Neural progenitor cell (in vitro differentiated cells): Measurements from ENCODE around the gene TCTN3. TPM values are rescaled to one million over a fixed set of nuclear protein-coding genes. Genes with fewer than 3 reads are reported as not detected.

Experiments
- DNase-seq: peaks from one replicate; pipeline ENCODE4 v3.0.0-alpha.2; 2016; ENCODE audit warnings: low spot score
- H2AFZ ChIP-seq: fragments of 200-600 bp; sonication (generic); replicated peaks from 2 replicates; pipeline ENCODE4 v1.6.1; 2016; ENCODE audit warnings: antibody characterized with exemption
- H3F3A ChIP-seq: fragments of 200-600 bp; sonication (generic); 2 replicates; pipeline ENCODE4 v1.6.1; 2016; ENCODE audit warnings: antibody characterized with exemption, low read depth
- H3K27ac ChIP-seq: fragments of 200-600 bp; sonication (generic); 2 replicates; pipeline ENCODE4 v1.5.1; 2016; ENCODE audit warnings: mild to moderate bottlenecking
- H3K27me3 ChIP-seq: fragments of 200-600 bp; sonication (generic); 2 replicates; pipeline ENCODE4 v1.6.1; 2016; ENCODE audit warnings: mild to moderate bottlenecking, moderate library complexity
- H3K36me3 ChIP-seq: fragments of 200-600 bp; sonication (generic); 2 replicates; pipeline ENCODE4 v1.5.1; 2016
- H3K4me1 ChIP-seq: fragments of 200-600 bp; sonication (generic); 2 replicates; pipeline ENCODE4 v1.6.1; 2016; ENCODE audit warnings: mixed run types
- H3K4me2 ChIP-seq: fragments of 200-600 bp; sonication (generic); 2 replicates; pipeline ENCODE4 v1.6.1; 2016
- H3K4me3 ChIP-seq: fragments of 200-600 bp; sonication (generic); 2 replicates; pipeline ENCODE4 v1.5.1; 2016
- H3K79me2 ChIP-seq: fragments of 200-600 bp; sonication (generic); 2 replicates; pipeline ENCODE4 v1.6.1; 2016; ENCODE audit warnings: low read depth
- H3K9ac ChIP-seq: fragments of 200-600 bp; sonication (generic); 2 replicates; pipeline ENCODE4 v1.6.1; 2016
- H3K9me3 ChIP-seq: fragments of 200-600 bp; sonication (generic); 2 replicates; pipeline ENCODE4 v1.5.1; 2016; ENCODE audit warnings: low read depth
- H4K20me1 ChIP-seq: fragments of 200-600 bp; sonication (generic); 2 replicates; pipeline ENCODE4 v1.6.1; 2016; ENCODE audit warnings: low read depth
- H3K27ac Mint-ChIP-seq: 3 replicates; pipeline ENCODE4 v1.8.0; 2021; ENCODE audit warnings: mixed read lengths
- H3K27me3 Mint-ChIP-seq: 2 replicates; pipeline ENCODE4 v1.8.0; 2022; ENCODE audit warnings: low read depth, mild to moderate bottlenecking, inconsistent platforms, moderate library complexity, mixed read lengths; ENCODE audit not compliant: insufficient read depth
- H3K36me3 Mint-ChIP-seq: 3 replicates; pipeline ENCODE4 v1.8.0; 2021; ENCODE audit warnings: mixed read lengths
- H3K4me1 Mint-ChIP-seq: 3 replicates; pipeline ENCODE4 v1.8.0; 2021; ENCODE audit warnings: mixed read lengths
- H3K4me3 Mint-ChIP-seq: 3 replicates; pipeline ENCODE4 v1.8.0; 2021; ENCODE audit warnings: mild to moderate bottlenecking, moderate library complexity, mixed read lengths
- H3K9me3 Mint-ChIP-seq: 3 replicates; pipeline ENCODE4 v1.8.0; 2020; ENCODE audit warnings: mixed read lengths
- CTCF ChIP-seq: fragments of 200-600 bp; sonication (generic); IDR thresholded peaks from 2 replicates; pipeline ENCODE4 v1.5.1; 2017; ENCODE audit warnings: antibody characterized with exemption, mild to moderate bottlenecking
- EZH2 ChIP-seq: fragments of 200-600 bp; sonication (generic); IDR thresholded peaks from 2 replicates; pipeline ENCODE4 v1.6.1; 2017; ENCODE audit warnings: antibody characterized with exemption, mild to moderate bottlenecking, moderate library complexity
- EZH2phosphoT487 ChIP-seq: fragments of 200-600 bp; sonication (generic); IDR thresholded peaks from 2 replicates; pipeline ENCODE4 v1.6.1; 2017; ENCODE audit warnings: antibody characterized with exemption
- total RNA-seq: library from RNA; depleted of rRNA; stranded (reverse); fragments of >200 nt; gene quantifications from 2 replicates; pipeline ENCODE4 v1.2.3, GENCODE V29; 2015; ENCODE audit warnings: low replicate concordance

Gene TCTN3
- total RNA-seq, 1 donor from 2014 or later, result 45.9 TPM

GRCh38 chr10:95661818-95662217, 31.9 kb downstream of the TCTN3 start:
- TF ChIP-seq CTCF (no peak), EZH2phosphoT487 (no peak), EZH2 (no peak)
- peaks cover 4% of the 10 kb centered on the region for H3K36me3 Mint-ChIP-seq
- H3K27ac Mint-ChIP-seq, result no peak overlapping the region
- no peaks in the 10 kb centered on the region for H3K27me3 Mint-ChIP-seq
- H3K9me3 ChIP-seq, result no peaks in the 10 kb centered on the region
- no peaks in the 10 kb centered on the region for H3K79me2 ChIP-seq
- no peaks in the 10 kb centered on the region for H3K4me1 Mint-ChIP-seq
- no peak overlapping the region for H3K27ac ChIP-seq
- H3K4me1 ChIP-seq, result no peaks in the 10 kb centered on the region
- no peak overlapping the region for H3K9ac ChIP-seq
- H3F3A ChIP-seq, result no peaks in the 10 kb centered on the region
- no peak overlapping the region for H2AFZ ChIP-seq
- H3K36me3 ChIP-seq, result no peaks in the 10 kb centered on the region
- no peaks in the 10 kb centered on the region for H4K20me1 ChIP-seq
- no peak for DNase-seq
- H3K4me3 Mint-ChIP-seq, result no peak overlapping the region
- H3K9me3 Mint-ChIP-seq, result no peaks in the 10 kb centered on the region
- no peak overlapping the region for H3K4me2 ChIP-seq
- no peaks in the 10 kb centered on the region for H3K27me3 ChIP-seq
- H3K4me3 ChIP-seq, result no peak overlapping the region

GRCh38 chr10:95660283-95660682, 33.4 kb downstream of the TCTN3 start:
- H3K27me3 ChIP-seq, result no peaks in the 10 kb centered on the region
- H3K36me3 Mint-ChIP-seq, result peaks cover 4% of the 10 kb centered on the region
- H3K9me3 ChIP-seq, result no peaks in the 10 kb centered on the region
- H2AFZ ChIP-seq, result no peak overlapping the region
- H3K4me1 Mint-ChIP-seq, result peaks cover 5% of the 10 kb centered on the region
- no peak for TF ChIP-seq EZH2phosphoT487
- no peak for TF ChIP-seq CTCF
- no peak for TF ChIP-seq EZH2
- H3K4me3 Mint-ChIP-seq, result no peak overlapping the region
- H3K27ac ChIP-seq, result no peak overlapping the region
- no peaks in the 10 kb centered on the region for H3K36me3 ChIP-seq
- no peak overlapping the region for H3K4me2 ChIP-seq
- no peaks in the 10 kb centered on the region for H3F3A ChIP-seq
- peaks cover 2% of the 10 kb centered on the region for H3K27me3 Mint-ChIP-seq
- no peak overlapping the region for H3K9ac ChIP-seq
- no peaks in the 10 kb centered on the region for H3K9me3 Mint-ChIP-seq
- H3K4me3 ChIP-seq, result no peak overlapping the region
- no peak for DNase-seq
- peaks cover 4% of the 10 kb centered on the region for H3K4me1 ChIP-seq
- H4K20me1 ChIP-seq, result peaks cover 2% of the 10 kb centered on the region
- peaks cover 9% of the 10 kb centered on the region for H3K79me2 ChIP-seq
- H3K27ac Mint-ChIP-seq, result no peak overlapping the region

- Mint-ChIP-seq H3K36me3 (peaks cover 17% of the 10 kb centered on the region), H3K9me3 (peaks cover 1% of the 10 kb centered on the region), H3K4me1 (peaks cover 13% of the 10 kb centered on the region), H3K27ac (no peak overlapping the region), H3K4me3 (peak overlapping the region; percentile 100), H3K27me3 (peaks cover 2% of the 10 kb centered on the region)
- H3K27me3 ChIP-seq, result no peaks in the 10 kb centered on the region
- peaks cover 5% of the 10 kb centered on the region for H4K20me1 ChIP-seq
- H3K4me1 ChIP-seq, result peaks cover 12% of the 10 kb centered on the region
- no peak overlapping the region for H3K4me3 ChIP-seq
- no peak for DNase-seq
- H3K36me3 ChIP-seq, result peaks cover 1% of the 10 kb centered on the region
- H3K9ac ChIP-seq, result no peak overlapping the region
- H2AFZ ChIP-seq, result no peak overlapping the region
- no peak overlapping the region for H3K27ac ChIP-seq
- no peaks in the 10 kb centered on the region for H3K9me3 ChIP-seq
- no peaks in the 10 kb centered on the region for H3F3A ChIP-seq
- TF ChIP-seq EZH2phosphoT487 (no peak), EZH2 (no peak), CTCF (no peak)
- H3K79me2 ChIP-seq, result peaks cover 33% of the 10 kb centered on the region
- H3K4me2 ChIP-seq, result peak overlapping the region; percentile 85
Observed at GRCh38 chr10:95657250-95657649, 36.5 kb downstream of the TCTN3 start.
